Measurements from ENCODE around the gene ACSL4. TPM values are rescaled to one million over a fixed set of nuclear protein-coding genes. Genes with fewer than 3 reads are reported as not detected.
"Not testable (repeated sequence)": the region's sequence is repeated elsewhere in the genome, so short reads cannot be mapped to it uniquely, and the experiment has no call there.

Gene ACSL4
- total and polyA plus RNA-seq, 2 donors (not counting 1 experiment from before 2014, with no cell fraction given): 103 to 678 TPM

- Histone ChIP-seq H3K4me1 (ENCODE audit: control insufficient read depth, extremely low read depth, insufficient read depth, low read length) (peaks cover 5% of the 10 kb centered on the region), H3K27ac (ENCODE audit: insufficient read depth, low read length) (peak overlapping the region; percentile 96), H3K36me3 (ENCODE audit: control insufficient read depth, insufficient read depth, low read length) (no peaks in the 10 kb centered on the region), H3K4me3 (replicated peaks in 1 of 4; ENCODE audit: control extremely low read depth in 1 of 4, insufficient read depth in 1 of 4, low read depth in 3 of 4, low read length in 4 of 4) (peak overlapping the region; percentile 81 to 96 (median 88)), H3K9me3 (ENCODE audit: control insufficient read depth, insufficient read depth, low read depth, low read length) (no peaks in the 10 kb centered on the region), H3K27me3 (ENCODE audit: control insufficient read depth, insufficient read depth, low read length) (no peaks in the 10 kb centered on the region), H3K4me2 (ENCODE audit: extremely low read depth, insufficient read depth, low read length) (peak overlapping the region; percentile 35), H3K79me2 (ENCODE audit: control insufficient read depth, insufficient read depth, low read length) (peaks cover 53% of the 10 kb centered on the region), H3K9ac (ENCODE audit: insufficient read depth, low read length) (peak overlapping the region; percentile 82), H4K20me1 (ENCODE audit: control insufficient read depth, extremely low read depth, insufficient read depth, low read length) (no peaks in the 10 kb centered on the region), H2AFZ (ENCODE audit: low read length) (no peak overlapping the region)
- no peak for TF ChIP-seq CTCF (conservative IDR thresholded peaks at IDR 0.05 in 1 of 2, IDR thresholded peaks at IDR 0.05 in 1 of 2; ENCODE audit: low read depth in 1 of 2, low read length in 2 of 2)
- TF ChIP-seq EZH2 (IDR thresholded peaks at IDR 0.05; ENCODE audit: low read length, missing control alignments): no peak
- peak; percentile 42 to 72 for DNase-seq (ENCODE audit: low read depth in 2 of 2)
Measured at GRCh38 chrX:109732017-109732801, 848 bp downstream of the ACSL4 start.

GRCh38 chrX:109728173-109728535 is 4.9 kb downstream of the ACSL4 start:
- Histone ChIP-seq H3K4me1 (ENCODE audit: control insufficient read depth, extremely low read depth, insufficient read depth, low read length) (peaks cover 3% of the 10 kb centered on the region), H3K4me3 (replicated peaks in 1 of 4; ENCODE audit: control extremely low read depth in 1 of 4, insufficient read depth in 1 of 4, low read depth in 3 of 4, low read length in 4 of 4) (peak overlapping the region in 3 of 4 experiments; percentile 23 to 45 (median 45)), H3K79me2 (ENCODE audit: control insufficient read depth, insufficient read depth, low read length) (peaks cover 85% of the 10 kb centered on the region), H3K27me3 (ENCODE audit: control insufficient read depth, insufficient read depth, low read length) (no peaks in the 10 kb centered on the region), H3K9me3 (ENCODE audit: control insufficient read depth, insufficient read depth, low read depth, low read length) (no peaks in the 10 kb centered on the region), H3K27ac (ENCODE audit: insufficient read depth, low read length) (no peak overlapping the region), H2AFZ (ENCODE audit: low read length) (no peak overlapping the region), H3K9ac (ENCODE audit: insufficient read depth, low read length) (no peak overlapping the region), H3K36me3 (ENCODE audit: control insufficient read depth, insufficient read depth, low read length) (no peaks in the 10 kb centered on the region), H3K4me2 (ENCODE audit: extremely low read depth, insufficient read depth, low read length) (peak overlapping the region; percentile 87), H4K20me1 (ENCODE audit: control insufficient read depth, extremely low read depth, insufficient read depth, low read length) (no peaks in the 10 kb centered on the region)
- TF ChIP-seq EZH2 (IDR thresholded peaks at IDR 0.05; ENCODE audit: low read length, missing control alignments): no peak
- TF ChIP-seq CTCF (conservative IDR thresholded peaks at IDR 0.05 in 1 of 2, IDR thresholded peaks at IDR 0.05 in 1 of 2; ENCODE audit: low read depth in 1 of 2, low read length in 2 of 2): no peak
- DNase-seq (ENCODE audit: low read depth in 2 of 2): peak in 1 of 2 donors; percentile 2

- DNase-seq (ENCODE audit: low read depth in 2 of 2); H3K9me3 ChIP-seq (ENCODE audit: control insufficient read depth, insufficient read depth, low read depth, low read length); H3K4me1 ChIP-seq (ENCODE audit: control insufficient read depth, extremely low read depth, insufficient read depth, low read length); H3K27ac ChIP-seq (ENCODE audit: insufficient read depth, low read length); H3K36me3 ChIP-seq (ENCODE audit: control insufficient read depth, insufficient read depth, low read length); H2AFZ ChIP-seq (ENCODE audit: low read length); H3K4me2 ChIP-seq (ENCODE audit: extremely low read depth, insufficient read depth, low read length); H3K9ac ChIP-seq (ENCODE audit: insufficient read depth, low read length); H3K27me3 ChIP-seq (ENCODE audit: control insufficient read depth, insufficient read depth, low read length); H3K4me3 ChIP-seq (replicated peaks in 1 of 4; ENCODE audit: control extremely low read depth in 1 of 4, insufficient read depth in 1 of 4, low read depth in 3 of 4, low read length in 4 of 4); H4K20me1 ChIP-seq (ENCODE audit: control insufficient read depth, extremely low read depth, insufficient read depth, low read length): not testable (repeated sequence)
- peaks cover 79% of the 10 kb centered on the region for H3K79me2 ChIP-seq (ENCODE audit: control insufficient read depth, insufficient read depth, low read length)
Measured at GRCh38 chrX:109724971-109725370, 8.1 kb downstream of the ACSL4 start.

Data from fibroblast of lung (primary cell).